SU-DHL-6 (cell line): Measurements from ENCODE around the gene HS6ST1.

Source experiments
- H2AFZ ChIP-seq: fragments of 200-600 bp; sonication (generic); 2 replicates; pipeline ENCODE4 v1.6.1; 2014; ENCODE audit warnings: low read depth, mild to moderate bottlenecking, moderate library complexity, mixed read lengths, antibody characterized with exemption, low read length; ENCODE audit not compliant: severe bottlenecking
- H3F3A ChIP-seq: fragments of 200-600 bp; shearing (Covaris generic); 2 replicates; pipeline ENCODE4 v1.6.0; 2016; ENCODE audit warnings: antibody characterized with exemption, mild to moderate bottlenecking; ENCODE audit not compliant: insufficient read depth
- H3K27ac ChIP-seq: fragments of 200-600 bp; sonication (generic); 2 replicates; pipeline ENCODE4 v1.5.1; 2016; ENCODE audit warnings: low read depth, mild to moderate bottlenecking, low read length, moderate library complexity, mixed read lengths
- H3K27me3 ChIP-seq: fragments of 200-600 bp; sonication (generic), shearing (Covaris generic); 2 replicates; pipeline ENCODE4 v1.6.0; 2014; ENCODE audit warnings: mild to moderate bottlenecking, low read length
- H3K36me3 ChIP-seq: fragments of 200-600 bp; sonication (generic); 2 replicates; pipeline ENCODE4 v1.6.1; 2014; ENCODE audit warnings: mild to moderate bottlenecking, low read length, mixed read lengths
- H3K4me2 ChIP-seq: fragments of 300-600, 200-600 bp; shearing (Covaris generic), sonication (generic); 2 replicates; pipeline ENCODE4 v1.6.0; 2014; ENCODE audit warnings: low read length, low read depth, mild to moderate bottlenecking; ENCODE audit not compliant: poor library complexity, severe bottlenecking
- H3K4me3 ChIP-seq: fragments of 200-600 bp; sonication (generic); 2 replicates; pipeline ENCODE4 v1.5.1; 2014; ENCODE audit warnings: antibody characterized with exemption, low read length, mild to moderate bottlenecking, mixed read lengths; ENCODE audit not compliant: insufficient read depth, poor library complexity, severe bottlenecking
- H3K79me2 ChIP-seq: fragments of 200-600 bp; sonication (generic); 2 replicates; pipeline ENCODE4 v1.6.1; 2014; ENCODE audit warnings: mild to moderate bottlenecking, low read length, moderate library complexity; ENCODE audit not compliant: insufficient read depth
- H3K9ac ChIP-seq: fragments of 200-600 bp; sonication (generic); 2 replicates; pipeline ENCODE4 v1.7.0; 2014; ENCODE audit warnings: mild to moderate bottlenecking, low read length
- H3K9me2 ChIP-seq: fragments of 200-600 bp; sonication (generic); replicated peaks from 2 replicates; pipeline ENCODE4 v1.6.1; 2014; ENCODE audit warnings: low read length; ENCODE audit not compliant: insufficient read depth
- H3K9me3 ChIP-seq: fragments of 200-600 bp; sonication (generic); 2 replicates; pipeline ENCODE4 v1.6.1; 2014; ENCODE audit warnings: low read length, mixed read lengths; ENCODE audit not compliant: insufficient read depth
- H4K20me1 ChIP-seq: fragments of 200-600 bp; sonication (generic); 2 replicates; pipeline ENCODE4 v1.6.1; 2014; ENCODE audit warnings: low read depth, mild to moderate bottlenecking, antibody characterized with exemption, low read length, moderate library complexity, mixed read lengths
- CTCF ChIP-seq: fragments of 200-600 bp; sonication (generic); IDR thresholded peaks from one replicate; pipeline ENCODE4 v1.5.1; 2017; ENCODE audit warnings: antibody characterized with exemption, mild to moderate bottlenecking, low read length, moderate library complexity; ENCODE audit not compliant: insufficient read depth, poor library complexity, severe bottlenecking
- EZH2phosphoT487 ChIP-seq: fragments of 200-600 bp; sonication (generic), shearing (Covaris generic); conservative IDR thresholded peaks from 2 replicates; pipeline ENCODE4 v1.6.1; 2018; ENCODE audit warnings: mild to moderate bottlenecking, antibody characterized with exemption, low read length, moderate library complexity, mixed read lengths

The HS6ST1 gene

GRCh38 chr2:128299628-128300027 is 19.0 kb downstream of the HS6ST1 start:
- H2AFZ ChIP-seq: no peak overlapping the region
- no peaks in the 10 kb centered on the region for H3K9me2 ChIP-seq
- TF ChIP-seq CTCF (no peak), EZH2phosphoT487 (no peak)
- H3K4me3 ChIP-seq: no peak overlapping the region
- no peaks in the 10 kb centered on the region for H3K9me3 ChIP-seq
- no peak overlapping the region for H3K4me2 ChIP-seq
- H4K20me1 ChIP-seq: peaks cover 7% of the 10 kb centered on the region; the same call in 1 of the 2 replicates
- no peaks in the 10 kb centered on the region for H3K27me3 ChIP-seq
- H3F3A ChIP-seq: no peaks in the 10 kb centered on the region
- H3K9ac ChIP-seq: no peak overlapping the region
- H3K79me2 ChIP-seq: peaks cover 7% of the 10 kb centered on the region; the same call in 1 of the 2 replicates
- no peak overlapping the region for H3K27ac ChIP-seq
- no peaks in the 10 kb centered on the region for H3K36me3 ChIP-seq

DNA sequence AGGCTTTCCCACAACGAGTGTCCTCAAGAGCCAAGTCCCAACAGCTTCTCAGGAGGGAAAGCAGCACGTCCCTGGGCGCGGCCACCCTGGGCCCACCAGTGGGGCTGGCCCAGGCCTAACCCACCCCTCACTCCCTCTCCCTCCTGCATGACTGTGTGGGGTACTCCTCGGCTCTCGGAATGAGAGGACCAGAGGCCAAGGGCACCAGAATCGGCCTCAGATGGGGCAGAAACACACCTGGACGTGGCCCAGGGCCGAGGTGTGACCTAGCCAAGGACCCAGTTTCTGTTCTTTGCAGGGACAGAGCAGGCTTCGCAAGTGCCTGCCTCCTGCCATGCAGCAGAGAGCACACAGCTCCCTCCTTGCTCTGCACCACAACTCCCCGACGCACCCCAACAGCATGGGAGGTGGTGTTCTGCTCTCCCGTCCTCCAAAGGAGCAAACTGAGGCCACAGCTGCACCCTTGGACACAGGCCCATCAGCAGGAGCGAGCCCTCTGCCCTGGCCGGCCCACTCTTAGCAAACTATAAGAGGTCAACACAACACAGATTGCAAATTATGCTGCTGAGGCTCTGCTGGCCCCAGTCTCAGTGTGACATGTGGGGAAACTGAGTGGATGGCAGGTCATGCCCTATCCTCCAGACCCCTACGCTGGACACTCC is 19.7 kb downstream of the HS6ST1 start:
- Histone ChIP-seq H2AFZ (no peak overlapping the region), H3K27ac (no peak overlapping the region), H3K9me2 (no peaks in the 10 kb centered on the region), H3K9ac (no peak overlapping the region), H3K4me3 (no peak overlapping the region), H3K9me3 (no peaks in the 10 kb centered on the region), H3K79me2 (peaks cover 7% of the 10 kb centered on the region; the same call in 1 of the 2 replicates), H3K36me3 (no peaks in the 10 kb centered on the region), H3K4me2 (no peak overlapping the region), H3K27me3 (no peaks in the 10 kb centered on the region), H3F3A (no peaks in the 10 kb centered on the region), H4K20me1 (peaks cover 7% of the 10 kb centered on the region; the same call in 1 of the 2 replicates)
- TF ChIP-seq CTCF (no peak), EZH2phosphoT487 (no peak)

- H3K9ac ChIP-seq: no peak overlapping the region
- no peaks in the 10 kb centered on the region for H3K36me3 ChIP-seq
- no peaks in the 10 kb centered on the region for H3K27me3 ChIP-seq
- H2AFZ ChIP-seq: no peak overlapping the region
- H3K27ac ChIP-seq: no peak overlapping the region
- no peaks in the 10 kb centered on the region for H3K9me3 ChIP-seq
- H3K4me3 ChIP-seq: no peak overlapping the region
- H3F3A ChIP-seq: no peaks in the 10 kb centered on the region
- H3K79me2 ChIP-seq: peaks cover 7% of the 10 kb centered on the region; the same call in 1 of the 2 replicates
- no peak for TF ChIP-seq CTCF
- no peak for TF ChIP-seq EZH2phosphoT487
- H3K9me2 ChIP-seq: no peaks in the 10 kb centered on the region
- no peak overlapping the region for H3K4me2 ChIP-seq
- peaks cover 7% of the 10 kb centered on the region; the same call in 1 of the 2 replicates for H4K20me1 ChIP-seq
These were observed 20.4 kb downstream of the HS6ST1 start for GRCh38 chr2:128298286-128298685.
